GM12875 (cell line): ENCODE measurements around the gene SLC39A7.

Source experiments
- H3K4me3 ChIP-seq: one replicate; pipeline ENCODE4 v1.5.1; 2011; ENCODE audit warnings: low read depth, low read length, control low read depth
- CTCF ChIP-seq: IDR thresholded peaks from 2 replicates; pipeline ENCODE4 v1.5.1; 2011; ENCODE audit warnings: low read depth, mild to moderate bottlenecking, control low read depth, inconsistent platforms, low read length, moderate library complexity, borderline replicate concordance; ENCODE audit not compliant: insufficient read depth

The SLC39A7 gene

DNA sequence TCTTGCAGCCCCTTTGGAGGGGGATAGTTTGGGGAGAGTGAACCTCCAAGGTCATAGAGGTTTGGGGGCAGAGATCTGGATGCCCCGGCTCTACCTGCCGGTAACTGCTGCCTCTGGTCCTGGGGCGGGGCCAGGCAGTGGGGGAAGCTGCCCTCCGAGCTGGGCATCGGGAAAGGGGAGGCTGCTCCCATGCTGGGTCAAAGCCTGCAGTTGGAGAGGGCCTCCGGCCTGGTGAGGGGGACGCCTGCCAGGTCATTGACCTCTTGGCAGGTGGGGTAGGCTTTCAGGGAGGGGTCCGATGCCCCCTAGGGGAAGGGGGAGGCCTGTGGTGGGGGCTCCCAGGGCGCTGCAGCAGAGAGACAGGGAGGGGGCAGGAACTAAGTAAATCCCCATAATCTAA lies 15.5 kb upstream of the SLC39A7 start:
- no peak for TF ChIP-seq CTCF
- H3K4me3 ChIP-seq, result no peak overlapping the region

DNA sequence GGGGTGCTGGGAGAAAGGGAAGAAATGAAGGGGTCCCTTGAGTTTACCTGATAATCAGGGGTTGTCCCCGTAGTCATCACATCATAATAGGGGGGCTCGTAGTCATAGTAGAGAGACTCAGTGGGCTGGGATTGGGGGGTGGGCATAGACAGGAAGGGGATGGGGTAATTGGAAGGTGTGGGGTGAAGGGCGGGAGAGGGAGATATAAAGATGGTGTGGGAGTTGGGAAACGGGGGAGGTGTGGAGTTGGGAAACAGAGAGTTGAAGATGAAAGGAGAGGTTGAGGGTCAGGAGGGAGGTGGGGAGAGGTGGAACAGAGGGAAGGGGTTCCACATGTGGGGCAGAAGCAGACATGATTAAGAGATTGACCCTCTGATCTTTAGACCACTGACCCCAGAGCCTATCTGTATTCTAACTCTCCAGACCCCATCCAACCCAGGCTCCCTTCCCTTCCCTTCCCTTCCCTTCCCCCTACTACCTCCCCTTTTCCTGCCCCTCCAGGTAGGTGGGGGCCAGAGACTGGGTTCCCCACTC lies 14.9 kb upstream of the SLC39A7 start:
- TF ChIP-seq CTCF, result no peak

DNA sequence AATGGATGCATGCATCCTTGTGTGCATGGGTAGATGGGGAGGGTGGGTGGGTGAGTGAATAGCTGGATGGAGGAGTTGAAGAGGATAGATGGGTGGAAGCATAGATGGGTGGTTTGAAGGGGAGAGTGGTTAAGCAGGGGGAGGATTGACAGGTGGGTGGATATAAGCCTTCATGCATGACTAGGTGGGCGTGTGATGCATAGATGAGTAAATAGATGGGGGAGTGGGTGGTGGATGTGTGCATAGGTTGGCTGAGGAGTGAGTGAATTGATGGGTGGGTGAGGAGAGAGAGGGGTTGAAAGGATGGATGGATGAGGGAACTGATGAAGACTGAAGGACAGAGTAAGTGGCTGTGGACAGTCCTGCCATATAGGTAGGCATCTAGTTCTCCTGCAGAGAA lies 12.9 kb upstream of the SLC39A7 start:
- H3K4me3 ChIP-seq, result no peak overlapping the region
- no peak for TF ChIP-seq CTCF

More for the DNA sequence above, 14.9 kb upstream of the SLC39A7 start:
- no peak overlapping the region for H3K4me3 ChIP-seq

- H3K4me3 ChIP-seq, result no peak overlapping the region
- TF ChIP-seq CTCF, result no peak
These were observed 11.5 kb upstream of the SLC39A7 start for GRCh38 chr6:33189164-33189563.

- TF ChIP-seq CTCF, result no peak
- H3K4me3 ChIP-seq, result no peak overlapping the region
These were observed 10.8 kb upstream of the SLC39A7 start for GRCh38 chr6:33189625-33190448.

DNA sequence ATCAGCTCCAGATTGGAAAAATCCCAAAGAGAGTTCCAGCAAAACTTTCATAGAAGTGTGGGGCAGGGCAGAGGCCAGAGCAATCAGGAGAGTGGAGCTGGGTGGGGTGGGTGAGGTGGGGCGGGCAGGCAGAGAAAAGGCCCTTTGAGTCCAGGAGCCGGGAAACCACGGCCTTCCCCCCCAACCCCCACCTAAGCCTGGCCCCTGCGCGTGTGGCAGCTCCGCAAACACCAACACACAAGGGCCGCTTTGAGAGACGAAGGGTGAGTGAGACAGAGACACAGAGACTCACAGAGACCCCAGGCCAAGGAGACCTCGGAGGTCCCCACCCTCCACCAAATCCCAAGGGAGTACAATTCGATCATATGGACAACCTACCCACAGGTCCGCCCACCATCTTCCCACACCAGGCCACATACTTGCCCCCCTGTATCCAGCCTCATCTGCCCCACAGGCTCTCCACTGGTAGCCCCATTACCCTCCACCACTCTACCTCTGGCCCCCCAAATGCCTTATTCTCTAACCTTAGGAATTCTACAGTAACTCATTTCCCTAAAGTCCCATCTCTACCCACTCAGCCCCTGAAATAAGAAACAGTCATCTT lies 10.1 kb upstream of the SLC39A7 start:
- no peak overlapping the region for H3K4me3 ChIP-seq

More for the DNA sequence above, 10.1 kb upstream of the SLC39A7 start:
- TF ChIP-seq CTCF, result no peak
